Esophagus squamous epithelium (tissue), 5 donors: ENCODE results near the gene TUBB2B. TPM values are rescaled to one million over a fixed set of nuclear protein-coding genes. Genes with fewer than 3 reads are reported as not detected.
A peak's percentile ranks its signal among the peaks of the same experiment; 100 is the strongest.

Source experiments
- DNase-seq: peaks from one replicate; lab custom pipeline; 2025; lab: John Stamatoyannopoulos, UW
- H3K27ac ChIP-seq, 4 donors: fragments of 200-600 bp; sonication (generic); one replicate each; pipeline ENCODE4 v1.5.1; 2016 to 2019; ENCODE audit warnings: mild to moderate bottlenecking in 1 of 4
- H3K27me3 ChIP-seq, 4 donors: fragments of 200-600 bp; sonication (generic); 1 replicate in 3 of 4; 2 replicates in 1 of 4; pipeline versions ENCODE4 v1.5.1 to v1.6.0; 2017 to 2021; ENCODE audit warnings: antibody characterized with exemption in 1 of 4
- H3K36me3 ChIP-seq, 3 donors: fragments of 200-600 bp; sonication (generic); one replicate each; pipeline ENCODE4 v1.5.1; 2016 to 2019
- H3K4me1 ChIP-seq, 3 donors: fragments of 200-600 bp; sonication (generic); one replicate each; pipeline ENCODE4 v1.5.1; 2017 to 2019
- H3K4me3 ChIP-seq, 4 donors: fragments of 200-600 bp; sonication (generic); 1 replicate in 3 of 4; 2 replicates in 1 of 4; pipeline ENCODE4 v1.5.1; 2016 to 2019; ENCODE audit warnings: mild to moderate bottlenecking in 2 of 4, moderate library complexity in 1 of 4
- H3K9me3 ChIP-seq, 3 donors: fragments of 200-600 bp; sonication (generic); one replicate each; pipeline ENCODE4 v1.5.1; 2016 to 2019
- POLR2A ChIP-seq, 4 donors: fragments of 450-650 bp; IDR thresholded peaks; one replicate each; pipeline ENCODE4 v1.6.1; 2017; ENCODE audit warnings: antibody characterized with exemption in 4 of 4, mild to moderate bottlenecking in 4 of 4, moderate library complexity in 3 of 4
- WGBS, 2 donors: methylation state at CpG; one replicate each; pipeline ENCODE4 v1.1.5; 2018; 5-methylcytosine and 5-hydroxymethylcytosine counted together
- intact Hi-C: fragments of 100-400 bp; cut with DNase I; formaldehyde crosslinking; loops from one replicate; pipeline ENCODE4 v1.15.0; 2022
- total RNA-seq, 4 donors: library from RNA; depleted of rRNA; stranded (reverse); fragments of >200 nt; gene quantifications; one replicate each; pipeline ENCODE4 v1.1.0, GENCODE V29; 2016
- TF ChIP-seq, protein P1 (sequence below), 6 experiments: fragments of 450-650 bp in 4 of 6; fragments of 200-600 bp in 2 of 6; sonication (generic) in 2 of 6; IDR thresholded peaks; one replicate each; pipeline ENCODE4 v1.5.1; 2016 to 2019; ENCODE audit warnings: antibody characterized with exemption in 6 of 6, mild to moderate bottlenecking in 4 of 6, moderate library complexity in 4 of 6
- donor health status: DM: yes; HTN: yes; CAD: no.

Gene TUBB2B
- total RNA-seq, 4 donors from 2014 or later = 1.6 to 5.0 (median 3.2) TPM

GRCh38 chr6:3208775-3209113 is 18.7 kb downstream of the TUBB2B start:
- H3K4me3 ChIP-seq = no peak overlapping the region
- intact Hi-C loops = no loop called here
- peak overlapping the region; percentile 74 to 88 (median 80) for H3K27ac ChIP-seq
- no peak for TF ChIP-seq POLR2A (IDR thresholded peaks at IDR 0.05)
- TF ChIP-seq, protein P1, sequence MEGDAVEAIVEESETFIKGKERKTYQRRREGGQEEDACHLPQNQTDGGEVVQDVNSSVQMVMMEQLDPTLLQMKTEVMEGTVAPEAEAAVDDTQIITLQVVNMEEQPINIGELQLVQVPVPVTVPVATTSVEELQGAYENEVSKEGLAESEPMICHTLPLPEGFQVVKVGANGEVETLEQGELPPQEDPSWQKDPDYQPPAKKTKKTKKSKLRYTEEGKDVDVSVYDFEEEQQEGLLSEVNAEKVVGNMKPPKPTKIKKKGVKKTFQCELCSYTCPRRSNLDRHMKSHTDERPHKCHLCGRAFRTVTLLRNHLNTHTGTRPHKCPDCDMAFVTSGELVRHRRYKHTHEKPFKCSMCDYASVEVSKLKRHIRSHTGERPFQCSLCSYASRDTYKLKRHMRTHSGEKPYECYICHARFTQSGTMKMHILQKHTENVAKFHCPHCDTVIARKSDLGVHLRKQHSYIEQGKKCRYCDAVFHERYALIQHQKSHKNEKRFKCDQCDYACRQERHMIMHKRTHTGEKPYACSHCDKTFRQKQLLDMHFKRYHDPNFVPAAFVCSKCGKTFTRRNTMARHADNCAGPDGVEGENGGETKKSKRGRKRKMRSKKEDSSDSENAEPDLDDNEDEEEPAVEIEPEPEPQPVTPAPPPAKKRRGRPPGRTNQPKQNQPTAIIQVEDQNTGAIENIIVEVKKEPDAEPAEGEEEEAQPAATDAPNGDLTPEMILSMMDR (IDR thresholded peaks at IDR 0.05) = no peak
- H3K9me3 ChIP-seq = no peaks in the 10 kb centered on the region
- H3K4me1 ChIP-seq = peaks cover 19 to 44% (median 30%) of the 10 kb centered on the region in 3 donors
- no peaks in the 10 kb centered on the region for H3K27me3 ChIP-seq
- no peak for DNase-seq
- 31 to 62% methylated on average over 1 of the region's 1 CpG for WGBS, 2 donors
- no peaks in the 10 kb centered on the region for H3K36me3 ChIP-seq

- DNase-seq = no peak
- intact Hi-C loops = no loop called here
- TF ChIP-seq, protein P1 (IDR thresholded peaks at IDR 0.05) = no peak
- no peak for TF ChIP-seq POLR2A (IDR thresholded peaks at IDR 0.05)
- Histone ChIP-seq H3K4me1 (peaks cover 19 to 44% (median 30%) of the 10 kb centered on the region in 3 donors), H3K9me3 (no peaks in the 10 kb centered on the region), H3K4me3 (no peak overlapping the region), H3K36me3 (no peaks in the 10 kb centered on the region), H3K27ac (peak overlapping the region; percentile 74 to 88 (median 80)), H3K27me3 (no peaks in the 10 kb centered on the region)
- WGBS, 2 donors = 15 to 33% methylated on average over 14 of the region's 14 CpGs
Measured at GRCh38 chr6:3208098-3208774, 19.2 kb downstream of the TUBB2B start.

GRCh38 chr6:3206339-3207015 is 21.0 kb downstream of the TUBB2B start:
- Histone ChIP-seq H3K36me3 (no peaks in the 10 kb centered on the region), H3K9me3 (no peaks in the 10 kb centered on the region), H3K27me3 (no peaks in the 10 kb centered on the region), H3K4me1 (peaks cover 19 to 53% (median 30%) of the 10 kb centered on the region in 3 donors), H3K27ac (peak overlapping the region; percentile 33 to 88 (median 80)), H3K4me3 (no peak overlapping the region)
- intact Hi-C loops = no loop called here
- 69 to 71% methylated on average over 7 of the region's 7 CpGs for WGBS, 2 donors
- no peak for DNase-seq
- TF ChIP-seq, protein P1 (IDR thresholded peaks at IDR 0.05) = no peak
- TF ChIP-seq POLR2A (IDR thresholded peaks at IDR 0.05) = no peak

- TF ChIP-seq POLR2A (IDR thresholded peaks at IDR 0.05) = no peak
- TF ChIP-seq, protein P1 (IDR thresholded peaks at IDR 0.05) = no peak
- no peak for DNase-seq
- peaks cover 19 to 53% (median 30%) of the 10 kb centered on the region in 3 donors for H3K4me1 ChIP-seq
- no peaks in the 10 kb centered on the region for H3K9me3 ChIP-seq
- H3K27me3 ChIP-seq = no peaks in the 10 kb centered on the region
- H3K36me3 ChIP-seq = no peaks in the 10 kb centered on the region
- H3K4me3 ChIP-seq = no peak overlapping the region
- H3K27ac ChIP-seq = peak overlapping the region; percentile 66 to 88 (median 80)
- intact Hi-C loops = no loop called here
- 31 to 44% methylated on average over 4 of the region's 4 CpGs for WGBS, 2 donors
Measured at GRCh38 chr6:3205913-3206312, 21.5 kb downstream of the TUBB2B start.

- Histone ChIP-seq H3K27me3 (no peaks in the 10 kb centered on the region), H3K4me3 (no peak overlapping the region), H3K27ac (no peak overlapping the region), H3K4me1 (peaks cover 19 to 53% (median 30%) of the 10 kb centered on the region in 3 donors), H3K36me3 (no peaks in the 10 kb centered on the region), H3K9me3 (no peaks in the 10 kb centered on the region)
- no peak for TF ChIP-seq POLR2A (IDR thresholded peaks at IDR 0.05)
- TF ChIP-seq, protein P1 (IDR thresholded peaks at IDR 0.05) = no peak
- no peak for DNase-seq
- intact Hi-C loops = no loop called here
- 84 to 94% methylated on average over 6 of the region's 6 CpGs for WGBS, 2 donors
Measured at GRCh38 chr6:3204921-3205320, 22.5 kb downstream of the TUBB2B start.
